GM23338 (cell line): Measurements from ENCODE around the gene ZNF382.
A peak's percentile ranks its signal among the peaks of the same experiment; 100 is the strongest.

Experiments
- CREB1 ChIP-seq: fragments of 250-450 bp; sonication (Bioruptor Pico); IDR thresholded peaks from 2 replicates; pipeline ENCODE4 v1.5.0; 2020; ENCODE audit warnings: low read depth, mild to moderate bottlenecking, moderate library complexity
- EZH2 ChIP-seq: fragments of 200-600 bp; sonication (generic); IDR thresholded peaks from one replicate; pipeline ENCODE4 v1.8.0; 2017; ENCODE audit warnings: antibody characterized with exemption, mild to moderate bottlenecking, low read depth; ENCODE audit not compliant: unreplicated experiment
- EZH2phosphoT487 ChIP-seq: fragments of 200-600 bp; sonication (generic); IDR thresholded peaks from one replicate; pipeline ENCODE4 v1.8.1; 2018; ENCODE audit warnings: antibody characterized with exemption; ENCODE audit not compliant: unreplicated experiment
- JUNB ChIP-seq: IDR thresholded peaks from one replicate; pipeline ENCODE4 v1.6.1; 2016; ENCODE audit warnings: antibody characterized with exemption; ENCODE audit not compliant: unreplicated experiment
- NANOG ChIP-seq: IDR thresholded peaks from 2 replicates; pipeline ENCODE4 v1.6.1; 2016; ENCODE audit warnings: antibody characterized with exemption, borderline replicate concordance
- POLR2AphosphoS5 ChIP-seq: IDR thresholded peaks from 2 replicates; pipeline ENCODE4 v1.6.1; 2016; ENCODE audit warnings: antibody characterized with exemption, low read depth
- STAT1 ChIP-seq: IDR thresholded peaks from one replicate; pipeline ENCODE4 v1.6.1; 2016; ENCODE audit warnings: antibody characterized with exemption; ENCODE audit not compliant: unreplicated experiment
- ZNF114 ChIP-seq: fragments of 250-450 bp; sonication (Bioruptor Pico); IDR thresholded peaks from 2 replicates; pipeline ENCODE4 v1.5.0; 2020; ENCODE audit warnings: mild to moderate bottlenecking, moderate library complexity
- TF ChIP-seq, protein P1 (sequence below), 2 experiments: fragments of 200-600 bp in 1 of 2; sonication (generic) in 1 of 2; conservative IDR thresholded peaks; 2 replicates each; pipeline versions ENCODE4 v1.5.1 to v1.6.1; 2016 to 2017; ENCODE audit warnings: antibody characterized with exemption in 2 of 2, low read depth in 2 of 2, mild to moderate bottlenecking in 2 of 2, moderate library complexity in 1 of 2
- TF ChIP-seq, protein P2 (sequence below): IDR thresholded peaks from one replicate; pipeline ENCODE4 v1.6.1; 2018; ENCODE audit warnings: antibody characterized with exemption; ENCODE audit not compliant: unreplicated experiment
- TF ChIP-seq, protein P3 (sequence below): IDR thresholded peaks from 2 replicates; pipeline ENCODE4 v1.6.1; 2016; ENCODE audit warnings: antibody characterized with exemption

DNA sequence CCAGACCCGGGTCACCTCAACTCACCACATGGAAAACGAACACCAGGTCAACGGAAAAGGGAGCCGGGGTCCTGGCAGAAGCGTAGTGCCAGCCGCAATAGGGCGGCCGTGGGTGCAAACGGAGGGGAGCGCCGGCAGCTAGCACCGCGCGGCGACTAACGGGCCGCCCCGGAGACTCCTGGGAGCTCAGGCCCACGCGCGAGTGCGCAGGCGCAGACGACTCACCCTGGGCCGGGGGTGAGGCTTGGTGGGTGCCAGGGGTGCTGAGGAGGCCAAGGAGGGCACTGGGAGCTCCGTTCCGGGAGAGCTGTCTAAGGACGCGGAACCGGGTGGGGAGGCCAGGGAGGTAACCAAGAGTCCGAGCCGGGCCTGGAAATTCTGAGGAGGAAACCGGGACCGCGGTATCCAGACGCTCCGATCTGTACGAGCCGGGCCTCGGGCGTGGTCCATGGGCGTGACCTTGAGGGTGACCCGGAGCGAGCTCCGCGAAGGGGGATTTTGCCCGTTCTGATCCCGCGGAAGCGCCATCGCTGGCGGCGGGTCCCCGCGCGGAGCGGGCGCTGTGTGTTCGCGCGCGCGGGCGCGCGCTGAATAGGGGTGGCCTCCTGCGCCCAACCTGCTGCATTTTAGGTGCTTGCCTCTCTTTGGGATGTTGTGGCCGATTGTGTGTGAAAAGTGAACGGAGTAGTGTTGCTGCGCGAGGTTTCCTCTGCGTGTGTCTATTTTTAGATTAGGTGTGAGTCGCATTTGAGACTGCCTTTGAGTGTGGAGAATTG lies at the start of gene ZNF382:
- TF ChIP-seq, protein P1, sequence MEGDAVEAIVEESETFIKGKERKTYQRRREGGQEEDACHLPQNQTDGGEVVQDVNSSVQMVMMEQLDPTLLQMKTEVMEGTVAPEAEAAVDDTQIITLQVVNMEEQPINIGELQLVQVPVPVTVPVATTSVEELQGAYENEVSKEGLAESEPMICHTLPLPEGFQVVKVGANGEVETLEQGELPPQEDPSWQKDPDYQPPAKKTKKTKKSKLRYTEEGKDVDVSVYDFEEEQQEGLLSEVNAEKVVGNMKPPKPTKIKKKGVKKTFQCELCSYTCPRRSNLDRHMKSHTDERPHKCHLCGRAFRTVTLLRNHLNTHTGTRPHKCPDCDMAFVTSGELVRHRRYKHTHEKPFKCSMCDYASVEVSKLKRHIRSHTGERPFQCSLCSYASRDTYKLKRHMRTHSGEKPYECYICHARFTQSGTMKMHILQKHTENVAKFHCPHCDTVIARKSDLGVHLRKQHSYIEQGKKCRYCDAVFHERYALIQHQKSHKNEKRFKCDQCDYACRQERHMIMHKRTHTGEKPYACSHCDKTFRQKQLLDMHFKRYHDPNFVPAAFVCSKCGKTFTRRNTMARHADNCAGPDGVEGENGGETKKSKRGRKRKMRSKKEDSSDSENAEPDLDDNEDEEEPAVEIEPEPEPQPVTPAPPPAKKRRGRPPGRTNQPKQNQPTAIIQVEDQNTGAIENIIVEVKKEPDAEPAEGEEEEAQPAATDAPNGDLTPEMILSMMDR (conservative IDR thresholded peaks at IDR 0.05; ENCODE audit: low read depth in 2 of 2): no peak
- TF ChIP-seq EZH2: no peak
- TF ChIP-seq, protein P2, sequence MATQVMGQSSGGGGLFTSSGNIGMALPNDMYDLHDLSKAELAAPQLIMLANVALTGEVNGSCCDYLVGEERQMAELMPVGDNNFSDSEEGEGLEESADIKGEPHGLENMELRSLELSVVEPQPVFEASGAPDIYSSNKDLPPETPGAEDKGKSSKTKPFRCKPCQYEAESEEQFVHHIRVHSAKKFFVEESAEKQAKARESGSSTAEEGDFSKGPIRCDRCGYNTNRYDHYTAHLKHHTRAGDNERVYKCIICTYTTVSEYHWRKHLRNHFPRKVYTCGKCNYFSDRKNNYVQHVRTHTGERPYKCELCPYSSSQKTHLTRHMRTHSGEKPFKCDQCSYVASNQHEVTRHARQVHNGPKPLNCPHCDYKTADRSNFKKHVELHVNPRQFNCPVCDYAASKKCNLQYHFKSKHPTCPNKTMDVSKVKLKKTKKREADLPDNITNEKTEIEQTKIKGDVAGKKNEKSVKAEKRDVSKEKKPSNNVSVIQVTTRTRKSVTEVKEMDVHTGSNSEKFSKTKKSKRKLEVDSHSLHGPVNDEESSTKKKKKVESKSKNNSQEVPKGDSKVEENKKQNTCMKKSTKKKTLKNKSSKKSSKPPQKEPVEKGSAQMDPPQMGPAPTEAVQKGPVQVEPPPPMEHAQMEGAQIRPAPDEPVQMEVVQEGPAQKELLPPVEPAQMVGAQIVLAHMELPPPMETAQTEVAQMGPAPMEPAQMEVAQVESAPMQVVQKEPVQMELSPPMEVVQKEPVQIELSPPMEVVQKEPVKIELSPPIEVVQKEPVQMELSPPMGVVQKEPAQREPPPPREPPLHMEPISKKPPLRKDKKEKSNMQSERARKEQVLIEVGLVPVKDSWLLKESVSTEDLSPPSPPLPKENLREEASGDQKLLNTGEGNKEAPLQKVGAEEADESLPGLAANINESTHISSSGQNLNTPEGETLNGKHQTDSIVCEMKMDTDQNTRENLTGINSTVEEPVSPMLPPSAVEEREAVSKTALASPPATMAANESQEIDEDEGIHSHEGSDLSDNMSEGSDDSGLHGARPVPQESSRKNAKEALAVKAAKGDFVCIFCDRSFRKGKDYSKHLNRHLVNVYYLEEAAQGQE: no peak
- peak; percentile 81 for TF ChIP-seq POLR2AphosphoS5
- no peak for TF ChIP-seq JUNB
- no peak for TF ChIP-seq EZH2phosphoT487
- no peak for TF ChIP-seq STAT1
- TF ChIP-seq, protein P3, sequence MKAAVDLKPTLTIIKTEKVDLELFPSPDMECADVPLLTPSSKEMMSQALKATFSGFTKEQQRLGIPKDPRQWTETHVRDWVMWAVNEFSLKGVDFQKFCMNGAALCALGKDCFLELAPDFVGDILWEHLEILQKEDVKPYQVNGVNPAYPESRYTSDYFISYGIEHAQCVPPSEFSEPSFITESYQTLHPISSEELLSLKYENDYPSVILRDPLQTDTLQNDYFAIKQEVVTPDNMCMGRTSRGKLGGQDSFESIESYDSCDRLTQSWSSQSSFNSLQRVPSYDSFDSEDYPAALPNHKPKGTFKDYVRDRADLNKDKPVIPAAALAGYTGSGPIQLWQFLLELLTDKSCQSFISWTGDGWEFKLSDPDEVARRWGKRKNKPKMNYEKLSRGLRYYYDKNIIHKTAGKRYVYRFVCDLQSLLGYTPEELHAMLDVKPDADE: no peak
- no peak for TF ChIP-seq CREB1 (CRISPR knock-in tag)
- no peak for TF ChIP-seq ZNF114 (CRISPR knock-in tag)
- TF ChIP-seq NANOG: no peak
